ENCODE results near the gene SAMD11. TPM values are rescaled to one million over a fixed set of nuclear protein-coding genes. Genes with fewer than 3 reads are reported as not detected.

Gene SAMD11
- total and polyA plus RNA-seq, 2 of the 13 experiments (the other 11 are each of a cell fraction or from before 2014, with no cell fraction given): 0.11 TPM; not detected in 1

DNA sequence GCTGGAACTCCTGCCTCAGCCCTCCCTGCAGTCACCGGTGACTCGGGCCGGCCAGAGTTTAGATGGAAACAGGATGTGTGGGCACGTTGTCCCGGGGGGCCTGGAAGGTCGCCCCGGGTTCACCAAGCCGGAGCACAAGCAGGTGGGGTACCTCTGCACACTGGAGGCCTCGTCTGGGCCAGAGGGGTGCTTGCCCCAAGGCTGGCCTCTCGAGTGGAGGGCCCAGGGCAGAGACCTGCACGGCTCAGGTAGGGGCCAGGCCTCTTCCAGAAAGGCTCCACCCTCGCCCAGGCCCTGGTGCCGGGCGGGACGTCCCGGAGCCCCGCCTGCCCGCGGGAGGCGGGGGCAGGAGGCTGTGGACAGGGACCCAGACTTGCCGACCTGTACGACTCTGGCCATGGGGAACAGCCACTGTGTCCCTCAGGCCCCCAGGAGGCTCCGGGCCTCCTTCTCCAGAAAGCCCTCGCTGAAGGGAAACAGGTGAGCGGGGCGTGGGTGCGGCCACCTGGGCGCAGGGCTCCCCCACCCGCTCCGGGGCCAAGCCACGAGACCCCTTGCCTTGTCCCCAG, 42.5 kb downstream of the SAMD11 start, which contains the start of gene PLEKHN1:
PLEKHN1 (plus strand) TSS at position 348 of the 569 bp plus-strand sequence; CDS start at position 398, 50 bp downstream.
- ChIA-PET CTCF (ENCODE audit: low intra/inter-chr PET ratio, low total read pairs) (interaction anchor here (0.8 kb wide), 1 partner anchor 10 kb away, joined by 3 read pairs; no protein-coding TSS in a partner anchor), POLR2A (interaction anchor here (0.7 to 2.7 kb wide), 7 partner anchors 10 to 93 kb away, joined by 3 to 11 read pairs (median 3); partner anchors contain the start of gene PERM1)
- Histone ChIP-seq H3K4me1 (ENCODE audit: insufficient read depth, low read length) (peaks cover 30% of the 10 kb centered on the region), H3K9ac (ENCODE audit: insufficient read depth, low read depth, low read length) (peak within 1 kb of the TSS; percentile 64), H3K36me3 (replicated peaks in 1 of 2; ENCODE audit: control insufficient read depth in 1 of 2, insufficient read depth in 2 of 2, low read length in 2 of 2) (peaks cover 0 to 6% of the 10 kb centered on the region in 2 experiments; a peak in 1 of 5 replicates), H4K20me1 (ENCODE audit: insufficient read depth, low read length) (no peaks in the 10 kb centered on the region), H2AFZ (ENCODE audit: low read length) (no peak within 1 kb of the TSS), H3K27me3 (ENCODE audit: control insufficient read depth in 1 of 2, insufficient read depth in 2 of 2, low read length in 2 of 2) (no peaks in the 10 kb centered on the region; a peak in 1 of 5 replicates), H3K4me2 (ENCODE audit: low read depth, low read length) (peak within 1 kb of the TSS; percentile 78), H3K9me3 (ENCODE audit: low read length) (no peaks in the 10 kb centered on the region), H3K79me2 (ENCODE audit: insufficient read depth, low read length) (no peaks in the 10 kb centered on the region), H3K4me3 (replicated peaks in 1 of 3; ENCODE audit: insufficient read depth in 1 of 3, low read depth in 2 of 3, low read length in 3 of 3) (peak within 1 kb of the TSS; percentile 47 to 82 (median 77); a peak in 5 of 6 replicates), H3K27ac (ENCODE audit: extremely low read length, insufficient read depth, low read length) (no peak within 1 kb of the TSS)
- no TSS peak for BruUV-seq (replicated peaks)
- intact Hi-C loops (cut with micrococcal nuclease; ENCODE audit: unreplicated experiment): no loop called here
- in situ Hi-C loops (cut with HindIII; ENCODE audit: extremely low pct_ligation_motif_present, low pct_unique_long_range_greater_than_20kb): no loop called here
- peak; percentile 30 for DNase-seq (ENCODE audit: low spot score)
- WGBS (ENCODE audit: low lambda C conversion rate): 0% methylated on average over 7 of the region's 31 CpGs
- peak; percentile 77 for ATAC-seq
- no peak for FAIRE-seq
- TF ChIP-seq THAP8 (CRISPR knock-in tag; IDR thresholded peaks at IDR 0.05; ENCODE audit: borderline replicate concordance): no peak
- TF ChIP-seq HDAC1 (CRISPR knock-in tag; IDR thresholded peaks at IDR 0.05): no peak
- no peak for TF ChIP-seq PRDM4 (CRISPR knock-in tag; IDR thresholded peaks at IDR 0.05; ENCODE audit: borderline replicate concordance)
- TF ChIP-seq ZNF251 (CRISPR knock-in tag; IDR thresholded peaks at IDR 0.05): no peak
- peak; percentile 66; the same call in 1 of the 2 replicates for TF ChIP-seq KDM2A (CRISPR knock-in tag; IDR thresholded peaks at IDR 0.05; ENCODE audit: borderline replicate concordance, low read depth)
- no peak for TF ChIP-seq CBX1 (IDR thresholded peaks at IDR 0.05; ENCODE audit: low read depth)
- TF ChIP-seq RARA (CRISPR knock-in tag; IDR thresholded peaks at IDR 0.05): peak; percentile 74
- no peak for TF ChIP-seq NR2F2 (IDR thresholded peaks at IDR 0.05; ENCODE audit: borderline replicate concordance, low read depth)
- no peak for TF ChIP-seq EED (CRISPR knock-in tag; IDR thresholded peaks at IDR 0.05)
- TF ChIP-seq HOXA9 (CRISPR knock-in tag; IDR thresholded peaks at IDR 0.05; ENCODE audit: borderline replicate concordance): no peak
- TF ChIP-seq ZNF280D (CRISPR knock-in tag; IDR thresholded peaks at IDR 0.05): no peak
- no peak for TF ChIP-seq ZNF234 (CRISPR knock-in tag; conservative IDR thresholded peaks at IDR 0.05)
- TF ChIP-seq ATF4 (CRISPR knock-in tag; IDR thresholded peaks at IDR 0.05): no peak
- no peak for TF ChIP-seq ZBTB26 (CRISPR knock-in tag; IDR thresholded peaks at IDR 0.05; ENCODE audit: borderline replicate concordance)
- TF ChIP-seq ZSCAN31 (CRISPR knock-in tag; IDR thresholded peaks at IDR 0.05; ENCODE audit: low read depth): peak; percentile 65; the same call in 1 of the 2 replicates

Measured in HepG2 (cell line).